GM21423 (cell line): ENCODE data around the gene SH3BGRL3.

Source experiments
- ATAC-seq: cut with Tn5 transposase; IDR thresholded peaks from one replicate; pipeline ENCODE4 v1.9.1; 2021; ENCODE audit warnings: mild to moderate bottlenecking, moderate library complexity; ENCODE audit not compliant: unreplicated experiment

The SH3BGRL3 gene

GRCh38 chr1:26277261-26277661 lies 2.6 kb upstream of the SH3BGRL3 start:
- ATAC-seq = no peak

GRCh38 chr1:26277719-26278118 lies 2.2 kb upstream of the SH3BGRL3 start:
- no peak for ATAC-seq

GRCh38 chr1:26278303-26278702 lies 1.6 kb upstream of the SH3BGRL3 start:
- no peak for ATAC-seq

- no peak for ATAC-seq
Observed at GRCh38 chr1:26278724-26279455, 996 bp upstream of the SH3BGRL3 start.

- ATAC-seq = no peak
Observed at GRCh38 chr1:26280333-26281042, 602 bp downstream of the SH3BGRL3 start.

GRCh38 chr1:26281091-26281958 lies 1.4 kb downstream of the SH3BGRL3 start:
- no peak for ATAC-seq

GRCh38 chr1:26281971-26282370 lies 2.1 kb downstream of the SH3BGRL3 start:
- ATAC-seq = no peak

GRCh38 chr1:26282401-26282918 lies 2.6 kb downstream of the SH3BGRL3 start:
- ATAC-seq = no peak

- ATAC-seq = no peak
Observed at GRCh38 chr1:26283279-26283853, 3.5 kb downstream of the SH3BGRL3 start.

- ATAC-seq = no peak
Observed at GRCh38 chr1:26283871-26284596, 4.1 kb downstream of the SH3BGRL3 start.

GRCh38 chr1:26284597-26285347 lies 4.9 kb downstream of the SH3BGRL3 start:
- ATAC-seq = no peak

- ATAC-seq = no peak
Observed at GRCh38 chr1:26285366-26286063, 5.6 kb downstream of the SH3BGRL3 start.

GRCh38 chr1:26286064-26286416 lies 6.2 kb downstream of the SH3BGRL3 start:
- ATAC-seq = no peak

- peak; percentile 34 for ATAC-seq
Observed at GRCh38 chr1:26287033-26287711, 7.3 kb downstream of the SH3BGRL3 start.

GRCh38 chr1:26287811-26288210 lies 7.9 kb downstream of the SH3BGRL3 start:
- ATAC-seq = no peak

GRCh38 chr1:26288311-26288941 lies 8.5 kb downstream of the SH3BGRL3 start:
- no peak for ATAC-seq

- peak; percentile 35 for ATAC-seq
Observed at GRCh38 chr1:26289158-26290059, 9.5 kb downstream of the SH3BGRL3 start.
